Right cardiac atrium (tissue), 5 donors: ENCODE results near the gene THOC5. TPM values are rescaled to one million over a fixed set of nuclear protein-coding genes. Genes with fewer than 3 reads are reported as not detected.
A peak's percentile ranks its signal among the peaks of the same experiment; 100 is the strongest.
"Not testable (repeated sequence)": the region's sequence is repeated elsewhere in the genome, so short reads cannot be mapped to it uniquely, and the experiment has no call there.

ENCODE experiments used
- ATAC-seq, 2 donors: fragments of 200-7000 bp; cut with Tn5 transposase; one replicate each; pipeline versions ENCODE4 v1.8.0 to v1.9.1; 2020; ENCODE audit warnings: moderate library complexity in 2 of 2, mild to moderate bottlenecking in 1 of 2
- DNase-seq, 3 donors: peaks; one replicate each; pipeline ENCODE4 v3.0.0-alpha.2; 2020
- H3K27ac ChIP-seq: one replicate; pipeline ENCODE4 v1.5.1; 2013; ENCODE audit warnings: mild to moderate bottlenecking, low read length, control low read depth, moderate library complexity
- H3K27me3 ChIP-seq: one replicate; pipeline ENCODE4 v1.6.1; 2013; ENCODE audit not compliant: control insufficient read depth, insufficient read depth
- H3K4me1 ChIP-seq: one replicate; pipeline ENCODE4 v1.6.1; 2013; ENCODE audit warnings: low read length; ENCODE audit not compliant: control insufficient read depth, insufficient read depth
- H3K4me3 ChIP-seq: one replicate; pipeline ENCODE4 v1.5.1; 2013; ENCODE audit warnings: low read length, control low read depth
- H3K9me3 ChIP-seq: one replicate; pipeline ENCODE4 v1.6.1; 2013; ENCODE audit warnings: low read length; ENCODE audit not compliant: control insufficient read depth
- WGBS: extraction: QIAGEN DNeasy Blood & Tissue Kit; methylation state at CpG from one replicate; pipeline ENCODE4 v1.1.7; 2013; 5-methylcytosine and 5-hydroxymethylcytosine counted together
- intact Hi-C, 4 donors: fragments of 100-400 bp; cut with DNase I; formaldehyde crosslinking; loops; one replicate each; pipeline versions ENCODE4 v1.11.0 to v1.14.0; 2022 to 2023
- polyA plus RNA-seq: library from polyadenylated mRNA; stranded (reverse); fragments of 200-250 nt; gene quantifications from one replicate; pipeline ENCODE4 v1.2.3, GENCODE V29; 2013
- total RNA-seq, 4 donors: library from RNA; stranded (reverse); fragmentation: NEBNext Ultra II Directional; extraction: Animal tissue kit (Norgen Biotek cat#: 25700); gene quantifications; one replicate each; pipeline ENCODE4 v1.2.1, GENCODE V29; 2021
- donor health status: healthy with polysubstance abuse.
- donor health status: DM: no; HTN: yes; CAD: no.
- donor health status: DM: no; HTN: no; CAD: no.
- donor health status: DM: no; HTN: yes; CAD: no; lungs with severe emphysema.
- donor health status: DM: yes; HTN: yes; CAD: no.

THOC5 gene
- total and polyA plus RNA-seq, 5 donors, result 30.5 to 58.9 (median 40.1) TPM

- 88% methylated on average over 6 of the region's 6 CpGs for WGBS
Observed at GRCh38 chr22:29559030-29559429, 5.5 kb upstream of the THOC5 start.

GRCh38 chr22:29555065-29555644 is 1.6 kb upstream of the THOC5 start:
- 40% methylated on average over 4 of the region's 4 CpGs for WGBS
- H3K27ac ChIP-seq, result peak overlapping the region; percentile 45
- H3K27me3 ChIP-seq, result no peaks in the 10 kb centered on the region
- ATAC-seq (peak; percentile 9 to 35), DNase-seq (peak in 2 of 3 donors; percentile 25 to 66)
- intact Hi-C loops, result no loop called here
- no peaks in the 10 kb centered on the region for H3K9me3 ChIP-seq
- no peak overlapping the region for H3K4me3 ChIP-seq
- H3K4me1 ChIP-seq, result peaks cover 8% of the 10 kb centered on the region

More at GRCh38 chr22:29559030-29559429, 5.5 kb upstream of the THOC5 start:
- Histone ChIP-seq H3K27ac (no peak overlapping the region), H3K9me3 (no peaks in the 10 kb centered on the region), H3K4me3 (no peak overlapping the region), H3K4me1 (peaks cover 8% of the 10 kb centered on the region), H3K27me3 (no peaks in the 10 kb centered on the region)
- no peak for ATAC-seq
- intact Hi-C loops, result no loop called here
- DNase-seq, result no peak

GRCh38 chr22:29552357-29552756 is 1.2 kb downstream of the THOC5 start:
- intact Hi-C loops, H3K4me3 ChIP-seq, H3K27me3 ChIP-seq, H3K4me1 ChIP-seq, ATAC-seq, H3K9me3 ChIP-seq, H3K27ac ChIP-seq: not testable (repeated sequence)
- peak in 1 of 3 donors; percentile 54 for DNase-seq
- 95% methylated on average over 33 of the region's 33 CpGs for WGBS

- intact Hi-C loops, result no loop called here
Observed at GRCh38 chr22:29550005-29550404, 3.6 kb downstream of the THOC5 start.

GRCh38 chr22:29545045-29545444 is 8.5 kb downstream of the THOC5 start:
- H3K27me3 ChIP-seq, DNase-seq, H3K27ac ChIP-seq, H3K4me3 ChIP-seq, H3K4me1 ChIP-seq, intact Hi-C loops, H3K9me3 ChIP-seq, ATAC-seq: not testable (repeated sequence)
- WGBS, result 78% methylated on average over 8 of the region's 8 CpGs

More at GRCh38 chr22:29550005-29550404, 3.6 kb downstream of the THOC5 start:
- WGBS, result 95% methylated on average over 4 of the region's 4 CpGs
- no peak for DNase-seq
- Histone ChIP-seq H3K27ac (no peak overlapping the region), H3K4me1 (peaks cover 5% of the 10 kb centered on the region), H3K4me3 (no peak overlapping the region), H3K27me3 (no peaks in the 10 kb centered on the region), H3K9me3 (no peaks in the 10 kb centered on the region)
- no peak for ATAC-seq

GRCh38 chr22:29541845-29542244 is 11.7 kb downstream of the THOC5 start:
- intact Hi-C loops, result no loop called here
- Histone ChIP-seq H3K4me3 (no peak overlapping the region), H3K9me3 (no peaks in the 10 kb centered on the region), H3K27me3 (no peaks in the 10 kb centered on the region), H3K4me1 (no peaks in the 10 kb centered on the region), H3K27ac (no peak overlapping the region)
- ATAC-seq (no peak), DNase-seq (no peak)
- 70% methylated on average over 1 of the region's 1 CpG for WGBS

- Histone ChIP-seq H3K27ac (no peak overlapping the region), H3K27me3 (no peaks in the 10 kb centered on the region), H3K9me3 (no peaks in the 10 kb centered on the region), H3K4me1 (no peaks in the 10 kb centered on the region), H3K4me3 (no peak overlapping the region)
- ATAC-seq (peak in 1 of 2 donors; percentile 26), DNase-seq (no peak)
- 63% methylated on average over 3 of the region's 3 CpGs for WGBS
- intact Hi-C loops, result no loop called here
Observed at GRCh38 chr22:29539105-29539504, 14.5 kb downstream of the THOC5 start.

- 92% methylated on average over 3 of the region's 3 CpGs for WGBS
- intact Hi-C loops, result no loop called here
- Histone ChIP-seq H3K9me3 (no peaks in the 10 kb centered on the region), H3K4me3 (no peak overlapping the region), H3K27me3 (no peaks in the 10 kb centered on the region), H3K4me1 (no peaks in the 10 kb centered on the region), H3K27ac (no peak overlapping the region)
- ATAC-seq (no peak), DNase-seq (no peak)
Observed at GRCh38 chr22:29536411-29536810, 17.1 kb downstream of the THOC5 start.

- Histone ChIP-seq H3K4me1 (no peaks in the 10 kb centered on the region), H3K4me3 (no peak overlapping the region), H3K27ac (no peak overlapping the region), H3K9me3 (no peaks in the 10 kb centered on the region), H3K27me3 (no peaks in the 10 kb centered on the region)
- intact Hi-C loops, result no loop called here
- WGBS, result 91% methylated on average over 4 of the region's 4 CpGs
- no peak for DNase-seq
- no peak for ATAC-seq
Observed at GRCh38 chr22:29531419-29531818, 22.1 kb downstream of the THOC5 start.

- 93% methylated on average over 4 of the region's 4 CpGs for WGBS
- H3K27ac ChIP-seq, result no peak overlapping the region
- ATAC-seq (no peak), DNase-seq (no peak)
- no peaks in the 10 kb centered on the region for H3K27me3 ChIP-seq
- intact Hi-C loops, result no loop called here
- H3K9me3 ChIP-seq, result no peaks in the 10 kb centered on the region
- no peaks in the 10 kb centered on the region for H3K4me1 ChIP-seq
- H3K4me3 ChIP-seq, result no peak overlapping the region
Observed at GRCh38 chr22:29530716-29531115, 22.8 kb downstream of the THOC5 start.

- Histone ChIP-seq H3K27ac (no peak overlapping the region), H3K4me1 (no peaks in the 10 kb centered on the region), H3K27me3 (no peaks in the 10 kb centered on the region), H3K4me3 (no peak overlapping the region), H3K9me3 (no peaks in the 10 kb centered on the region)
- no peak for ATAC-seq
- 89% methylated on average over 7 of the region's 7 CpGs for WGBS
- DNase-seq, result no peak
- intact Hi-C loops, result loop anchor here in 2 of 4 donors (10.0 kb wide), 1 partner anchor 133 kb away; no protein-coding TSS in a partner anchor
Observed at GRCh38 chr22:29528144-29528543, 25.4 kb downstream of the THOC5 start.
